Mammary epithelial cell (primary cell): Measurements from ENCODE around the gene CA5A.

Source experiments
- EZH2 ChIP-seq: IDR thresholded peaks from 2 replicates; pipeline ENCODE4 v1.6.1; 2012; ENCODE audit warnings: low read length, inconsistent platforms, borderline replicate concordance
- TF ChIP-seq, protein P1 (sequence below), 2 donors: IDR thresholded peaks in 1 of 2; conservative IDR thresholded peaks in 1 of 2; 2 replicates each; pipeline ENCODE4 v1.5.1; 2011 to 2012; ENCODE audit warnings: inconsistent platforms in 2 of 2, low read length in 2 of 2, mild to moderate bottlenecking in 2 of 2, control low read depth in 1 of 2, low read depth in 1 of 2; ENCODE audit not compliant: insufficient read depth in 1 of 2; ENCODE audit errors: extremely low read depth in 1 of 2

- TF ChIP-seq, protein P1, sequence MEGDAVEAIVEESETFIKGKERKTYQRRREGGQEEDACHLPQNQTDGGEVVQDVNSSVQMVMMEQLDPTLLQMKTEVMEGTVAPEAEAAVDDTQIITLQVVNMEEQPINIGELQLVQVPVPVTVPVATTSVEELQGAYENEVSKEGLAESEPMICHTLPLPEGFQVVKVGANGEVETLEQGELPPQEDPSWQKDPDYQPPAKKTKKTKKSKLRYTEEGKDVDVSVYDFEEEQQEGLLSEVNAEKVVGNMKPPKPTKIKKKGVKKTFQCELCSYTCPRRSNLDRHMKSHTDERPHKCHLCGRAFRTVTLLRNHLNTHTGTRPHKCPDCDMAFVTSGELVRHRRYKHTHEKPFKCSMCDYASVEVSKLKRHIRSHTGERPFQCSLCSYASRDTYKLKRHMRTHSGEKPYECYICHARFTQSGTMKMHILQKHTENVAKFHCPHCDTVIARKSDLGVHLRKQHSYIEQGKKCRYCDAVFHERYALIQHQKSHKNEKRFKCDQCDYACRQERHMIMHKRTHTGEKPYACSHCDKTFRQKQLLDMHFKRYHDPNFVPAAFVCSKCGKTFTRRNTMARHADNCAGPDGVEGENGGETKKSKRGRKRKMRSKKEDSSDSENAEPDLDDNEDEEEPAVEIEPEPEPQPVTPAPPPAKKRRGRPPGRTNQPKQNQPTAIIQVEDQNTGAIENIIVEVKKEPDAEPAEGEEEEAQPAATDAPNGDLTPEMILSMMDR (conservative IDR thresholded peaks at IDR 0.05 in 1 of 2, IDR thresholded peaks at IDR 0.05 in 1 of 2; ENCODE audit: extremely low read depth in 1 of 2, insufficient read depth in 1 of 2, low read depth in 1 of 2, low read length in 2 of 2), result no peak
- TF ChIP-seq EZH2, result no peak
These were observed 18.0 kb downstream of the CA5A start for GRCh38 chr16:87918338-87918737.
